Measurements from ENCODE around the gene CLDN2. TPM values are rescaled to one million over a fixed set of nuclear protein-coding genes. Genes with fewer than 3 reads are reported as not detected.

Gene CLDN2
- total RNA-seq, 2 experiments from 2014 or later: not detected

DNA sequence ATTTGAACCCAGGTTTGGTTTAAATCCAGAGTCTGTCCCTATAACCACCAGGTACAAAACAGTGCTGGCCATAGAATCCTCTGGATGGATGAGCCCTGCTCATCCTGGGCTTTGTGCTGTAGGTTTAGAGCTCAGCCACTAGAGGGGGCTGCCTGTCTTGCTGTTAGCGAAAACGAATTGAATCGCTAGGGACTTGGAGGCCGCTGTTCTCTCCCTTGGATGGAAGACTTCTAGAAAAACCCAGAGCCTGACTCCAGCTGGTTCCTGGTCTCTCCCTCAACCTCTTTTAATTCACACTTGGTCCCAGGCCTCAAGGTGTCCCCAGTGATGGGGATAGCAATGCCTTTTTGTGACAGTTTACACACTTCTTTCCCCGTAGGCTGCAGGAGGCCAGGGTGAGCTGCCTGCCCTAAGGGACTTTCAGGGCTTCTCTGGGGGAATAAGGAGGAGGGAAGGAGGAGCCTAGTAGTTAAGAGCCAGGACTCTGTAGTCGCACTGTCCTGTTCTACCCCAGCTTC, 25.8 kb upstream of the CLDN2 start:
- peak; percentile 43 for DNase-seq (ENCODE audit: low spot score)
- Histone ChIP-seq H3K9me2 (ENCODE audit: insufficient read depth, low read length) (no peaks in the 10 kb centered on the region), H3K79me2 (ENCODE audit: insufficient read depth, low read depth, low read length) (no peaks in the 10 kb centered on the region), H3K27ac (ENCODE audit: low read depth, low read length, poor library complexity, severe bottlenecking) (no peak overlapping the region), H2AFZ (ENCODE audit: low read length) (no peak overlapping the region), H3K4me1 (ENCODE audit: insufficient read depth, low read length, poor library complexity, severe bottlenecking) (no peaks in the 10 kb centered on the region), H3K36me3 (ENCODE audit: insufficient read depth, low read length) (no peaks in the 10 kb centered on the region), H3K4me3 (ENCODE audit: low read depth, low read length, poor library complexity, severe bottlenecking) (no peak overlapping the region), H3K4me2 (ENCODE audit: low read length) (no peak overlapping the region), H4K20me1 (ENCODE audit: insufficient read depth, low read length) (no peaks in the 10 kb centered on the region), H3K9me3 (ENCODE audit: low read length) (no peaks in the 10 kb centered on the region)
- no TSS peak for BruUV-seq (replicated peaks)
- POLR2A ChIA-PET: interaction anchor here (0.9 kb wide), 1 partner anchor 28 kb away, joined by 3 read pairs; no protein-coding TSS in a partner anchor
- no peak for TF ChIP-seq EZH2phosphoT487 (IDR thresholded peaks at IDR 0.05; ENCODE audit: borderline replicate concordance, low read depth, low read length)
- TF ChIP-seq, protein P1, sequence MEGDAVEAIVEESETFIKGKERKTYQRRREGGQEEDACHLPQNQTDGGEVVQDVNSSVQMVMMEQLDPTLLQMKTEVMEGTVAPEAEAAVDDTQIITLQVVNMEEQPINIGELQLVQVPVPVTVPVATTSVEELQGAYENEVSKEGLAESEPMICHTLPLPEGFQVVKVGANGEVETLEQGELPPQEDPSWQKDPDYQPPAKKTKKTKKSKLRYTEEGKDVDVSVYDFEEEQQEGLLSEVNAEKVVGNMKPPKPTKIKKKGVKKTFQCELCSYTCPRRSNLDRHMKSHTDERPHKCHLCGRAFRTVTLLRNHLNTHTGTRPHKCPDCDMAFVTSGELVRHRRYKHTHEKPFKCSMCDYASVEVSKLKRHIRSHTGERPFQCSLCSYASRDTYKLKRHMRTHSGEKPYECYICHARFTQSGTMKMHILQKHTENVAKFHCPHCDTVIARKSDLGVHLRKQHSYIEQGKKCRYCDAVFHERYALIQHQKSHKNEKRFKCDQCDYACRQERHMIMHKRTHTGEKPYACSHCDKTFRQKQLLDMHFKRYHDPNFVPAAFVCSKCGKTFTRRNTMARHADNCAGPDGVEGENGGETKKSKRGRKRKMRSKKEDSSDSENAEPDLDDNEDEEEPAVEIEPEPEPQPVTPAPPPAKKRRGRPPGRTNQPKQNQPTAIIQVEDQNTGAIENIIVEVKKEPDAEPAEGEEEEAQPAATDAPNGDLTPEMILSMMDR (conservative IDR thresholded peaks at IDR 0.05; ENCODE audit: low read length): peak; percentile 77
- intact Hi-C loops (cut with micrococcal nuclease; ENCODE audit: unreplicated experiment): loop anchor here (10.0 kb wide), 2 partner anchors 770 to 1000 kb away; no protein-coding TSS in a partner anchor
- CTCF ChIA-PET (ENCODE audit: unreplicated experiment): no interaction called here

DNA sequence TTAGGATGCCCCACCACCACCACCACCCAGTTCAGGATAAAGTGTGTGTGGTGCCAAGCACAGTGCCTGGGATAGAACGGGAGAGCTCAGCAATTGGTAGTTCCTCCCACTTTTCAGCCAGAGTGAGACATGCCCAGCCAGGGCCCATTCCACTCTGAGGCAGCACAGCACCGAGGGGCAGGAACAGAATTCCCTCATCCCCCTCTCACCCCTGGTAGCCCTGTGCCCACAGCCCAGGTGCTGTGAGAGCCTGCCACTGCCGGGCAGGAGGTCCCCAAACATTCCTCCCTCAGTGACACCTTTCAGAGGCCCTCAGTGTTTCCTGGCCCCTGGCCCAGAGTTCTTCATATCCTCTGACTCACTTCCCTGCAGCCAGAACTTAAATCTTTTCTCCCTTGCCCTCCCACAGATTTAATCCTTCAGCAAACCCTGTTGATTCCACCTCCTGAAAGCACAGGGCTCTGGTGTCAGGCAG, 25.2 kb upstream of the CLDN2 start:
- no peak overlapping the region for H3K4me3 ChIP-seq (ENCODE audit: low read depth, low read length, poor library complexity, severe bottlenecking)
- BruUV-seq (replicated peaks): no TSS peak
- H4K20me1 ChIP-seq (ENCODE audit: insufficient read depth, low read length): no peaks in the 10 kb centered on the region
- no peaks in the 10 kb centered on the region for H3K36me3 ChIP-seq (ENCODE audit: insufficient read depth, low read length)
- TF ChIP-seq, protein P1 (conservative IDR thresholded peaks at IDR 0.05; ENCODE audit: low read length): no peak
- TF ChIP-seq EZH2phosphoT487 (IDR thresholded peaks at IDR 0.05; ENCODE audit: borderline replicate concordance, low read depth, low read length): no peak
- H3K79me2 ChIP-seq (ENCODE audit: insufficient read depth, low read depth, low read length): no peaks in the 10 kb centered on the region
- no peak overlapping the region for H3K4me2 ChIP-seq (ENCODE audit: low read length)
- H2AFZ ChIP-seq (ENCODE audit: low read length): no peak overlapping the region
- DNase-seq (ENCODE audit: low spot score): no peak
- H3K27ac ChIP-seq (ENCODE audit: low read depth, low read length, poor library complexity, severe bottlenecking): no peak overlapping the region
- H3K9me2 ChIP-seq (ENCODE audit: insufficient read depth, low read length): no peaks in the 10 kb centered on the region
- CTCF ChIA-PET (ENCODE audit: unreplicated experiment): no interaction called here
- intact Hi-C loops (cut with micrococcal nuclease; ENCODE audit: unreplicated experiment): loop anchor here (5.0 to 10.0 kb wide), 3 partner anchors 532 to 1000 kb away; no protein-coding TSS in a partner anchor
- POLR2A ChIA-PET: interaction anchor here (0.9 kb wide), 1 partner anchor 29 kb away, joined by 3 read pairs; no protein-coding TSS in a partner anchor
- H3K4me1 ChIP-seq (ENCODE audit: insufficient read depth, low read length, poor library complexity, severe bottlenecking): no peaks in the 10 kb centered on the region
- no peaks in the 10 kb centered on the region for H3K9me3 ChIP-seq (ENCODE audit: low read length)

DNA sequence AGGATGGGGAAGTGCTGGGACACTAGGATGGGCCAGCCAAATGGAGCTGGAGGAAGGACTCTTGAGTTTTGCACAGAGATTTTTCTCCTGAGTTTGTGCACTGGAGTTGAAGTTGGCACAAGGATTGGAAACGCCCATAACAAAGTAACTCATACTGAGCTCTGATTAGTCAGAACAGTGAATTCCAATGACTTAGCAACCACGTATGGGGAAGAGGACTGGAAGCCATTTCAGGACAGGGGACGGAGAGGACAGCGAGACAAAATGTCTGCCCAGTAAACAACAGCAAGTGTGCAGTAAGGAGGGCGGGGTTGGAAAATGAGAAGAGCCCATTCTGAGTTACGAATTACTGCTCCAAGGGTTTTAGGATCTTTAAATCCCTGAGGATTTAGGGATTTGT, 22.9 kb upstream of the CLDN2 start:
- Histone ChIP-seq H3K4me1 (ENCODE audit: insufficient read depth, low read length, poor library complexity, severe bottlenecking) (no peaks in the 10 kb centered on the region), H3K9me2 (ENCODE audit: insufficient read depth, low read length) (no peaks in the 10 kb centered on the region), H3K4me2 (ENCODE audit: low read length) (no peak overlapping the region), H2AFZ (ENCODE audit: low read length) (no peak overlapping the region), H3K4me3 (ENCODE audit: low read depth, low read length, poor library complexity, severe bottlenecking) (no peak overlapping the region), H3K36me3 (ENCODE audit: insufficient read depth, low read length) (no peaks in the 10 kb centered on the region), H4K20me1 (ENCODE audit: insufficient read depth, low read length) (no peaks in the 10 kb centered on the region), H3K79me2 (ENCODE audit: insufficient read depth, low read depth, low read length) (no peaks in the 10 kb centered on the region), H3K27ac (ENCODE audit: low read depth, low read length, poor library complexity, severe bottlenecking) (no peak overlapping the region), H3K9me3 (ENCODE audit: low read length) (no peaks in the 10 kb centered on the region)
- no TSS peak for BruUV-seq (replicated peaks)
- TF ChIP-seq, protein P1 (conservative IDR thresholded peaks at IDR 0.05; ENCODE audit: low read length): no peak
- no peak for TF ChIP-seq EZH2phosphoT487 (IDR thresholded peaks at IDR 0.05; ENCODE audit: borderline replicate concordance, low read depth, low read length)
- no peak for DNase-seq (ENCODE audit: low spot score)
- POLR2A ChIA-PET: interaction anchor here (0.8 to 1.1 kb wide), 2 partner anchors 18 to 768 kb away, joined by 3 to 4 read pairs; no protein-coding TSS in a partner anchor
- intact Hi-C loops (cut with micrococcal nuclease; ENCODE audit: unreplicated experiment): loop anchor here (5.0 to 10.0 kb wide), 3 partner anchors 530 to 998 kb away; no protein-coding TSS in a partner anchor
- CTCF ChIA-PET (ENCODE audit: unreplicated experiment): no interaction called here
